NB4 (cell line): ENCODE measurements around the gene SLC43A2.

ENCODE experiments used
- POLR2A ChIP-seq: IDR thresholded peaks from 2 replicates; pipeline ENCODE4 v1.6.1; 2011; ENCODE audit warnings: mild to moderate bottlenecking; ENCODE audit not compliant: insufficient read length; ENCODE audit errors: extremely low read depth
- TF ChIP-seq, protein P1 (sequence below): IDR thresholded peaks from one replicate; pipeline ENCODE4 v1.5.1; 2012; ENCODE audit warnings: low read depth, low read length

DNA sequence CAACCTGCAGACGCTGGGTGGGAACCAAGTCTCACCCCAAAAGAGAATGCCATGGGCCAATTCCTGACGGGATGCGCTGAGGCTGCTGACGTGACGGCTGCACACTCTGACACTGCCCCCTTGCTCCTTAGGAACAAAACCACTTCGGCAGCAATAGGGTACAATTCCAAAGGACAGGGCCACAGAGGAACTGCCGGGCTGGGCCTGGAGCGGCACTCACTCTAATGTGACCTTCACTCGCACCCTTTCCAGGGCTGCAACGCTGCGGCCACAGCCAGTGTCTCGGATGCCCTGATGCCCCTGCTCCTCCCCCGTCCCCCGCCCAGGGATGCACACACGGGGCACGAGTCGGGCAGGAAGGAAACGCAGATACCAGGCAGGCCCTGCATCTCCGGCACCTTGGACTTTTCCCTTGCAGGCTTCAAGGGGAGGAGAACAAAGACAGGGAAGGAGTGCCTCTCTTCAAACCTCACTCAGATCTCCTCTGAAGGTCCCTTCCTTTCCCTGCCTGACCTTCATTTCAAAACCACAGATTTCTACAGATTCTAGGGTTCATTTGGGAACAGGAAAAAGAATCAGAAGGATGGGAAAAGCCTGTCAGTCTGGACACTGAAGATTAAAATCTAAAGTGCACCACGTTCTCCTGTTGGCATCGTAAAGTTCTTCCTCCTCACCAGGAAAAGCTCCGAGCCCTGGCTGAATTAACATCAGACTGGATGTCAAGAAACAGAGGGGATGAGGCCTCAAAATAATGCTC, 68.4 kb downstream of the SLC43A2 start:
- TF ChIP-seq, protein P1, sequence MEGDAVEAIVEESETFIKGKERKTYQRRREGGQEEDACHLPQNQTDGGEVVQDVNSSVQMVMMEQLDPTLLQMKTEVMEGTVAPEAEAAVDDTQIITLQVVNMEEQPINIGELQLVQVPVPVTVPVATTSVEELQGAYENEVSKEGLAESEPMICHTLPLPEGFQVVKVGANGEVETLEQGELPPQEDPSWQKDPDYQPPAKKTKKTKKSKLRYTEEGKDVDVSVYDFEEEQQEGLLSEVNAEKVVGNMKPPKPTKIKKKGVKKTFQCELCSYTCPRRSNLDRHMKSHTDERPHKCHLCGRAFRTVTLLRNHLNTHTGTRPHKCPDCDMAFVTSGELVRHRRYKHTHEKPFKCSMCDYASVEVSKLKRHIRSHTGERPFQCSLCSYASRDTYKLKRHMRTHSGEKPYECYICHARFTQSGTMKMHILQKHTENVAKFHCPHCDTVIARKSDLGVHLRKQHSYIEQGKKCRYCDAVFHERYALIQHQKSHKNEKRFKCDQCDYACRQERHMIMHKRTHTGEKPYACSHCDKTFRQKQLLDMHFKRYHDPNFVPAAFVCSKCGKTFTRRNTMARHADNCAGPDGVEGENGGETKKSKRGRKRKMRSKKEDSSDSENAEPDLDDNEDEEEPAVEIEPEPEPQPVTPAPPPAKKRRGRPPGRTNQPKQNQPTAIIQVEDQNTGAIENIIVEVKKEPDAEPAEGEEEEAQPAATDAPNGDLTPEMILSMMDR: no peak
- TF ChIP-seq POLR2A: no peak
